ENCODE results near the gene TSPAN31.

TSPAN31 gene

DNA sequence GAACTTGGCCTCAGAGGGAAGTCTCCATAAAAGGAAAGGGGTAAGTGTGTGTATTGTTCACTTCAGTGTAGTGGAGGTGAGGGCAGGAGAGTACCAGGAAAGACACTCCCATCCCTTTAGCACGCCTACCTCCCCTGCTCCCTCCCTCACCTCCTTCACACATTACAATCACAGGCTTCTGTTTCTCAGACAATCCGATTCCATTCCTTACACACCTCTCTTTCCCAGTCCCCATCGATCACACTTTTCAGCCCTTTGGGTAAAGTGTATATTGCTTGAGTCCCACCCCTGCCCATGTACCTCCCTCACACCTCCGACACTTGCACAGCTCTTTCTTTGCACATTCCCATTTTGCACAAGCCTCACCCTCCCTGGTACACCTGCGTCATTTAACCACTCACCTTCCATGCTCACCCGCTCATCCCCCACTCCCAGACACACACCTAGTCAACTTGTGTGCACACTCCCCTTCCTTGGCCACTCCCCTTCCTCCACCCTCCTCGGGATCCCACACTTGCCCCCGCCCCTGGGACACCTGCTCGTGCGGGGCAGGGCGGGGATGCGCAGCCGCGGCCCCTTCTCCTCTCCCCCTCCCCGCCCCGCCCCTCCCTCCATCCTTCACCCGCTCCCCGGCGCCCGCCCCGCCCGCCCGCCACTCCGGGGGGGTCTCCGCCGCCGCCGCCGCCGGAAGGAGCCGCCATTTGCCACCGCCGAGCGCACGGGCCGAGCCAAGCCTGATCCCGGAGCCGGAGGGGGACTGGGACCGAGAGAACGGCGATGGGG, 9.8 kb downstream of the TSPAN31 start, which contains the start of gene MARCHF9:
Gene MARCHF9 (plus strand): TSS at position 693 of the 783 bp plus-strand sequence. CDS start 426 bp downstream, outside the sequence.
- peak; percentile 54 for DNase-seq

- no peak for DNase-seq
Observed at GRCh38 chr12:57755194-57755453, 10.3 kb downstream of the TSPAN31 start.

DNA sequence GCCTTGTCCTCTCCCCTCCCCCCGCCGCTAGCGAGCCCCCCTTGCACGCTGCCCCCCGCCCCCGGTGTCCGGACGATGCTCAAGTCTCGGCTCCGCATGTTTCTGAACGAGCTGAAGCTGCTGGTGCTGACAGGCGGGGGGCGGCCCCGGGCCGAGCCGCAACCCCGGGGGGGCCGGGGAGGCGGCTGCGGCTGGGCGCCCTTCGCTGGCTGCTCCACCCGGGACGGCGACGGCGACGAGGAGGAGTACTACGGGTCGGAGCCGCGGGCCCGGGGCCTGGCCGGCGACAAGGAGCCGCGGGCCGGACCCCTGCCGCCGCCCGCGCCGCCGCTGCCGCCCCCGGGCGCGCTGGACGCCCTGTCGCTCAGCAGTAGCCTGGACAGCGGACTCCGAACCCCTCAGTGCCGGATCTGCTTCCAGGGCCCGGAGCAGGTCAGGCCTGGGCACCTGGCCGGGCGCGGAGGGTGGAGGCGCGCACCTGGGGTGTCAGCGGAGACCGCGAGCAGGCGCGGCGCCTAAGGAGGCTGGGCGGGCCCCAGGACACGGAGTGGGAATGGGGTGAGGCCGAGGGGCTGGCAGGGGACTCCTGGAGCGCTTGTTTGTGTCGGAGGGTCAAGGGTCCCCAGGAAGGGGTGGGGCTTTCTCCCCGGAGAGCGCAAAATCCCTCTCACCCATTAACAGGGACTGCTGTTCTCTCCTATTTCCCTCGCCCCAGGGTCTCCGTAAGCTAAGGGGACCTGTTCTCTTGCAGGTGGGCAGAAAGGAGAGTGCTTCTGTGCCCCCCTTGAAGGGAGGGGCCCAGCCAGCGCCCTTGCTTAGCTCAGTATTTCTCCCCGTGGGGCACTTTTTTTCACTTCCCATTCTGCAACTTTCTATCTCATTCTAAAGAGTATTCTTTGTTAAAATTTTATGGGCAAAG, 10.9 kb downstream of the TSPAN31 start:
- no peak for DNase-seq

DNA sequence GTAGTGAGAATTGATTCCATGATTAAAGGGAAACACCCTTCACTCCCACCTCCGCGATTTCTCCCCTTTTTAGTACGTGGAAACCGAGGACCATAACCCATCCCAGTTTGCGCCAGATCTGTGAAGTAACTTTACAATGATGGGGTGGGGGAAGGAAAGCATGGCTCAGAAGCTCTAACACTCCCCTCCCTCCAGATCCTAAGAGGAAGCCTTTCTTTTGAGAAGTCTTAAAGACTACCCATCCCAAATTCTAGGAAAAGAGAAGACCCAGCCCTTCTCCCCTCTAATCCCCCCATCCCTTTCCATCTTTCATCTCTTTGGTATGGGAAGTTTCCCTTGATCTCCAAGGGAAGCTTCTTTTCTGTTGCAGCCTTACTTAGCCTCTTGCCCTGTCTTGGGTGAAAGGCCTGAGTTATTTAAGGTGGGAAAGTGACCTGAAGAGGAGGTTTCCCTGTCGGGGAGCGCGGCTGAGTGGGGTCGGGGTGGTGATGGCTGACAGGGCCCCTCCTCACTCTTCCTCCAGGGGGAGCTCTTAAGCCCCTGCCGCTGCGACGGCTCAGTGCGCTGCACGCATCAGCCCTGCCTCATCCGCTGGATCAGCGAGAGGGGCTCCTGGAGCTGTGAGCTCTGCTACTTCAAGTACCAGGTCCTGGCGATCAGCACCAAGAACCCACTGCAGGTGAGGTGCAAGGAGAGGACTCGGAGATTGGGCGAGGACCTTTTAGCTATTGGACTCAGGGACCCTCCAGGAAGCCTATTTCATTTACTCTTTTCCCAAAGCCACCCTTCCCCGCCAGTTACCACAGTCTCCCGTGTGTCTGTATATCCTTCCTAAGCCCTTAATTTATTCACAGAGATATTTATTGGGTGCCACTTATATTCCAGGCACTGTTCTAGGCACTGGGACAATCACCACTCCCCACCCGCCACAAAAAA, 11.8 kb downstream of the TSPAN31 start:
- DNase-seq: no peak

GRCh38 chr12:57757771-57758170, 12.9 kb downstream of the TSPAN31 start:
- DNase-seq: no peak

GRCh38 chr12:57758552-57759359, 13.9 kb downstream of the TSPAN31 start:
- DNase-seq: no peak

- no peak for DNase-seq
Observed at GRCh38 chr12:57759360-57759980, 14.6 kb downstream of the TSPAN31 start.

GRCh38 chr12:57760347-57760982, 15.6 kb downstream of the TSPAN31 start:
- no peak for DNase-seq

DNA sequence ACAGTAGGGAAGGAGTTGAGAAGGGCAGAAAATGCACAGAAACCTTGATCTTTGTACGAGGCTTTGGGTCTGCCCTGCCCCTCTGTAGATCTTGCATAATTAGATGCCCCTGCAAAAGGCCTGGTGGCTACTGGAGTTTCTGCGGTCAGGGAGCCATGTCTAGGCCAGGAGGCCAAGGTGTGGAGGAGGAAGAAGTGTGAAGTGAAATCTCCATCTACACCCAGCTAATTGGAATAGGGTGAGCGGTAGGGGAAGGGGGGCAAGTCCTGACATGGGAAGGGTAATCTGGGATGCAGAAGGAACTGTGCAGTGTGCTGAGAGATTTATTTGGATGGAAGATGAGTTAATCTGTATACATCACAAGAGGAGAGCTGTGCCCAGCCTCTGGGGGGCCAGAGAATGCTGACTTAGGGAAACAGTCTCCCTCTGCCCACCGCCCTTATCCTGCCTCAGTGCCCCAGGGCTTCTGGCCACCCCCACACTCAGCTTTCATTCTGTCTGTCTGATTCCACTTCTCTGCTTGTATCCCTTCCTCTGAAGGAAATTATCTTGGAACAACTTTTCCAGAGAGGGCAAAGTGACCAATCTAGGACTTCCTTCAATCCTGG, 16.7 kb downstream of the TSPAN31 start:
- no peak for DNase-seq

- no peak for DNase-seq
Observed at GRCh38 chr12:57762463-57762862, 17.6 kb downstream of the TSPAN31 start.

- no peak for DNase-seq
Observed at GRCh38 chr12:57763881-57764661, 19.2 kb downstream of the TSPAN31 start.

DNA sequence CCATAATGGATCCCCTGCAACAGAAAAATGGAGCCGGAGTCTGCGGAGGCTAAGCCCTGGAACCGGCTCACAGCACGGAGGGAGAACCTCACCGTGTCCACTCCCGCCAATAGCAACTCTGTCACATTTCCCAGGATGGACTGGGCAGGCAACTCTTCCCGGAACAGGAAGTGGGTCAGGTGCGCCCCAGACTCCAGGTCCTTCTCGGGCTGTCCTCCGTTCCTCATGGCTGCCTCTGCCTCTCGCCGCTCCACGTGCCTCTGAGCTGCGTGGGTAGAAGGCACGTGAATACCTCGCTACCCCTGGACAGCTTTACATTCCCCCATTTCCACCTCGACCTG, 19.8 kb downstream of the TSPAN31 start:
- no peak for DNase-seq

DNA sequence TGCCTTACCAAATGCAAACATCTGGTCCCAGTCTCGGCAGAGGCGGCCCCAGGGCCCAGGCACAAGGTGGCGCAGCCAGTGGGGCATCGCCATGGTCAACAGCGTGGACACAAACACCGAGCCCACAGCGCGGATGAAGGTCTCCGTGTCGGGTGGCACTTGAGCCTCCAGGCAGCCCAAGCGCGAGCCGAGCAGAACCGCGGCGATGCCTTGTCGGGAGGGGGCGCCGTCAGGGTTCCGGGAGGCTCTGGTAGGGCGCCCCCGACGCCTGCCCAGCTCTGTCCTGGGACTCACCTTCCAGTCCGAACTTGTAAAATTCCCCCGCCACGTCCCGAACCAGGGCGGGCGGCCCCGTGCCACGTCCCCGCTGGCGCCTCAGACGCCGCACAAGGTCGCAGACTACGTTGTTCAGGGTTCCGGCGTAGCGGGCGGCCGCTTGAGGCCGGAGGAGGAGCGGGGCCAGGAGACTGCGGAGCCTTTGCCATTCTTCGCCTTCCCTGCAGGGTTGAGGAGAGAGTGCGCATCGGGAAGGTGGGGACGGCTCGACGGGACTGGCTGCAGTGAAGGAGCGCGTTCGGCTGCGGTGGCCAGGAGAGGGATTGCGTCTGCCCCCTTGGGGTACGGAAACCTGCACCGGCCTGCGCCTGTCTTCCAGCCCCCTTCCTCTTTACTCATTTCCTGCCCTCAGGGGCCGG, 20.3 kb downstream of the TSPAN31 start:
- no peak for DNase-seq

GRCh38 chr12:57765698-57766463, 21.0 kb downstream of the TSPAN31 start:
- DNase-seq: no peak

DNA sequence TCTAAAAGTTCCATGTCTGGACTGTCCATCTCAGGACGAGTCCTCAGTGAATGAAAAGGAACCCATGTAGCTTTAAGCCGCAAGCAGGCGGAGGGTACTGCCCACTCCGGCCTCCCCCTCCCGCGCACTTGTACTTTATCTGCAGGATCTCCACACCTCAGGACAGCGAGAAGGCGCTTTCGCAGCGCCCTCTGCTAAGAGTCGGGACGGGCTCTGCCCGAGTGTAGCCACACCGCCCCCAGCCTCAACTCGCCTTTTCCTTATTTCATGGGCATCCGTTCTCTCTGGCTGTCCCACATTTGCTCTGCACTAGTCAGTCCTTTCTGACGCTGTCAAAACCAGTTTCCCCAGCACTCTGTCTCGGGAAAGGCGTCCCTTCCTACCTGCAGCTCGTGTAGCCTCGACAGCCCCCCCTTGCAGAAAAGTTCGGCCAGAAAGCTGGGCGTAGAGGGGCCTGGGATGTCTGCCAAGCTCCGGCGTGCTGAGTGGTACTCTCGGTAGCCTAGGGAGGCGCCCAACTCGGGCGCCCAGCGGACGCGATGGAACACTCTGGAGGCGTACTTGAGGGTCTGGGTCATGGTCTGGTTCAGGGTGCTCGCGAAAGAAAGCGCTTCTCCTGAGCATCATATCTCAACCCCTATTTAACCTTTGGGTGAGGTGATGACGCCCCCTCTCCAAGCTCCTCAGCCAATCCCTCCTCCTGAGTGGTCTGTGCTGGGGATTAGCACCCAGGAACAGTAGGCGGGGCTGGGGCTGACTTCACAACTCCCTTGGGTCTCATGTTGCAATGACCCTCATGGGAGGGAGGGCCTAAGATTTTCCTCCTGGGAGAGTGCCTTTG, 21.8 kb downstream of the TSPAN31 start, which contains the start of gene CYP27B1:
Gene CYP27B1 (minus strand): TSS at position 615 of the 841 bp plus-strand sequence. CDS start 37 bp downstream, at position 578.
- DNase-seq: no peak

GRCh38 chr12:57767305-57767698, 22.5 kb downstream of the TSPAN31 start:
- no peak for DNase-seq

DNA sequence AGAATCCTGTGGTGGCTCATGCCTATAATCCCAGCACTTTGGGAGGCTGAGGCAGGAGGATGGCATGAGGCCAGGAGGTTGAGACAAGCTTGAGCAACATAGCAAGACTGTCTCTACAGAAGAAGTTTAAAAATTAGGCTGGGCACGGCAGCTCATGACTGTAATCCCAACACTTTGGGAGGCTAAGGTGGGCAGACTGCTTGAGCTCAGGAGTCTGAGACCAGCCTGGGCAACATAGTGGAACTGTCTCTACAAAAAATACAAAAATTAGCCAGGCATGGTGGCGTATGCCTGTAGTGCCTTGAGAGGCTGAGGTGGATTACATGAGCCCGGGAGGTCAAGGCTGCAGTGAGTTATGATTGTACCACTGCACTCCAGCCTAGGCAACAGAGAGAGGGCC, 23.0 kb downstream of the TSPAN31 start:
- DNase-seq: no peak

Measured in kidney glomerular epithelial cell (primary cell).